GM18520 (cell line): ENCODE measurements around the gene XYLT1.

Experiments
- ATAC-seq: cut with Tn5 transposase; IDR thresholded peaks from one replicate; pipeline ENCODE4 v1.9.1; 2021; ENCODE audit not compliant: unreplicated experiment

Gene XYLT1

DNA sequence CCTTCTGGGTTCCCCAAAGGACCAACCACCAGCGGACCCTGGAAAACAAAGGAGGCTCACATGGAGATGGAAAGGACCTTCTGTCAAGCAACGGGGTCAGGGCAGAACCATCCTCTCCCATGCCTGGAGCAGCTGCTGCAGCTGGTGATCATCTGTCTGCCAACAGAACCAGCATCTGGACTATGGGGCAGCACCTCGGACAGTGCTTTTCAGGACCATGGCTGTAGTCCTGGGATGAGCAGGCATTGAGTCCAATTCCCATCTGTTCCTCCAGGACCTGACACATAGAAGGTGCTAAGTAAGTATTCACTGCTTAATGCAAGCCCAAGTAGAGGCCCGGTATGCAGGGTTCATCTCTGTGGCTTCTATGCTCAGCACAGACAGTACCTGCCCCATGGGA lies 304.7 kb downstream of the XYLT1 start:
- no peak for ATAC-seq

DNA sequence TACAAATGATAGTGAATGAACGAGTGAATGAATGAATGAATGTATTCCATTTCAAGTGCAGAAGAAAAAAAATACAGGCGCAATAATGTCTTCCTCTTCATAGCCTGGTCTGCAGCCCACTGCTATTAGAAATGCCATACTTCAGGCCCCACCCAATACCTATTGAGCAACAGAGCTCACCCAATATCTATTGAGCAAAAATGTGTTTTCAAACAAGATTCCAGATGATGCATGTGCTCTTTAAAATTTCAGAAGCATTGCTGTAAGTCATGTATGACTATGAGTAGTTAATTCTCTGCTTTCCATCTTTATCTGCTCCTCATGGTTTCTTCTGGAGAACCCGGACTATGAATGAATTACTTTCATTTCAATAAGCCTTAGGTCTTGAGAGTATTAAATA lies 308.2 kb downstream of the XYLT1 start:
- ATAC-seq = no peak

DNA sequence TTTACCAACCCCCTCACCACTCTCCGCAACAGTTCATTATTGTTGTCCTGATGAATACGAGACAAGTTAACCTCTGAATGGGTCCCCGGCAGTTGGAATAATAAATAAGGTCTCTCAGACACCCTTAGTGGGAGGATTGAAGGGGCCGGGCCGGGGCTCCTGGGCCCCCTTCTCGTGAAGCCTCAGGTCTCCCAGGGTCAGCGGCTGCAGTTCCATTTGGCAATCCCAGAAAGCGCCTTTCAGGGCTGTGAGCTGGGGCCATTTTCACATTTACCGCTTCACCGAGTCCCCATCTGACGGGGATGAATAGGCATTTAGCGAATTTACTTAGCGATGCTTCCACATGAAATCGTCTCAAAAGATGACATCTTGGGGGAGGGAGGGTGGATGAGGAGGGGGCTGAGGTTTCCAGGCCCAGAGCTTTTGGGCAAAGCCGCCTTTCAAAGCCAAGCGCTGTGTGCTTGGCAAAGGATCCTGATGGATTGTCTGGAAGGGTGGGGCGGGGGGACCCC lies 309.8 kb downstream of the XYLT1 start:
- ATAC-seq = no peak

DNA sequence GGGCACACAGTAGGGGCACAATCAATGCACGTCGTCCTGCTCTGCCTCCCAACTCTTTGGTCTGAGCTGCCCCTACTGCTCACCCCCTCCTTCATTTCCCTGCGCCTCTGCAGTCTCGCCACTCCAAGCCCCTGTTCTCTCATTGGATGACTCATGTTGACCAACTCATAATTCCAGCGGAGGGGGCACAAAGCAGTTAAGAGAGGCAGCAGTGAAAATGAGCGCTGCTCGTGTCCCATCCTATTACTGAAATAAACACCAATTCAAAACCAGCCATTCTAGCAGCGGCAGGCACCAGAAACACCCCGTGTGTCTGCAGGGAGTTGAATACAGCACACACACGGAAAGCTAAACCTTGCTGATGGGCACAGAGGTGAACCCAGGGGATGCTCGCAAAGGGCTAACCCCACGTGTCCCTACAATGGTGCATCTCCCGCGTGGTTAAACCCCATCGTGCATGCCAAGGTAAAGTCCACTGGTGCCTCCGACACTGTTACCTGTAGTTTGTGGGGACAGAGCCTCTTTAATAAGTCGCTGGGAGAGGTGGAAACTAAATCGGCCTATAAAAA lies 310.4 kb downstream of the XYLT1 start:
- no peak for ATAC-seq

- ATAC-seq = no peak
Observed at GRCh38 chr16:17159617-17160016, 311.1 kb downstream of the XYLT1 start.

- no peak for ATAC-seq
Observed at GRCh38 chr16:17155936-17156335, 314.8 kb downstream of the XYLT1 start.

- ATAC-seq = no peak
Observed at GRCh38 chr16:17155485-17155884, 315.3 kb downstream of the XYLT1 start.

GRCh38 chr16:17154981-17155380 lies 315.8 kb downstream of the XYLT1 start:
- no peak for ATAC-seq

GRCh38 chr16:17152311-17152710 lies 318.4 kb downstream of the XYLT1 start:
- ATAC-seq = no peak

DNA sequence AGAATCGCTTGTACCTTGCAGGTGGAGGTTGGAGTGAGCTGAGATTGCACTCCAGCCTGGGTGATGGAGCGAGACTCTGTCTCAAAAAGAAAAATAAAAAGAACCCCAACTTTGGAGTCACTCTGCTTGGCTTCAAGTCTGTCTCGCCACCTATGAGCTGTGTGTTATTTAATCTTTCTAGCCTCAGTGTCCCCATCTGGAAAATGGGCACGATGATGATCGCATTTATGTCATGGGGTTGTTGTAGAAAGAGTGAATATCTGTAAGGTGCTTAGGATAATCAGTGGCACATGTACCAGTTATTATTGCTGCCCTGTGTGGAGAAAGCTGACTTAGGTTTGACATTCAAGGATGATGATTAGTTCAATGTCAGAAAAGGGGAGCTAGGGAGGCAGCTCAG lies 319.4 kb downstream of the XYLT1 start:
- ATAC-seq = no peak

DNA sequence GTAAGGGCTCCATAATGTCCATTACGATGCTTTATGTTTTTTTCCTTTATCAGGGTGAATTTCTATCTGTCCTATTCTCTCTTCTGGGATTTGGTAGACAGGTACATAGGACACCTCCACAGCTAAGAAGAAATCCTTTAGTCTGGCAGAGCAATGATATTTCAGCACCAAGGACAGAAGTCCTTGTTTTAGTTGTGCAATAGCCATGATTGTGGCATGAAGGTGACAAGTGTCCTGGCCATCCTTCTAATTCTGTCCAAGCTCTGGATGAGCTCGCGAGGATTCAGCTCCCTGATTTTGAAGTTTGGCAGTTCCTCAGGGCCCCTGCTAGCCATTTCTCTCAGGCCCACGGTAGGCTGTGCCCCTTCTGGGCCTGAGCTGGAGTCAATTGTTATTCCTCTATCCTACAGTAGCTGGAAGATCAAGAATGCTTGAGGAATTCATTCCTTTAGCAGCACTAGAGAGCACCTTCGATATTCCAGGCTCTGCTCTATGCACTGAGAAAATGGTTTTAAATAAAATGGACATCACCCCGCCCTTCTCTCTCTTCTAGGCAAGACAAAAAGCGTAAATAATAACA lies 320.8 kb downstream of the XYLT1 start:
- ATAC-seq = no peak

DNA sequence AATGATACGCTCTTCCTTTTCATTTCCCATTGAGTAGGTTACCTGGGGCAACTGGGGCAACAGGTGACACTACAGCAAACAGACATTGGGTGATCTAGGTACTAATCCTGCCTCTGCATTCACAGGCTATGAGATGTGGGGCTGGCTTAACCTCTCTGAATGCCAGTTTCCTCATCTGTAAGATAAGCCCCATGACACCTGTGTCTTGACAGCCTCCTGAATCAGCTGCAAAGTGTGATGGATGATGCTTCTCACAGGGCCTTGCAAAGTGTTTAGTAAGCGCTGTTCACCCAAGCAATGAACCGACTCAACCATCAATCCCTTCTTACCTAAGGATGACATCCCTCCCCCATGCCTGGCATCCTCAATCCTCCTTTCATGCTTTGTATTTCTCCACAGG lies 322.8 kb downstream of the XYLT1 start:
- no peak for ATAC-seq

GRCh38 chr16:17145029-17145428 lies 325.7 kb downstream of the XYLT1 start:
- ATAC-seq = no peak

GRCh38 chr16:17144431-17144830 lies 326.3 kb downstream of the XYLT1 start:
- ATAC-seq = no peak

- no peak for ATAC-seq
Observed at GRCh38 chr16:17143546-17144419, 327.0 kb downstream of the XYLT1 start.

DNA sequence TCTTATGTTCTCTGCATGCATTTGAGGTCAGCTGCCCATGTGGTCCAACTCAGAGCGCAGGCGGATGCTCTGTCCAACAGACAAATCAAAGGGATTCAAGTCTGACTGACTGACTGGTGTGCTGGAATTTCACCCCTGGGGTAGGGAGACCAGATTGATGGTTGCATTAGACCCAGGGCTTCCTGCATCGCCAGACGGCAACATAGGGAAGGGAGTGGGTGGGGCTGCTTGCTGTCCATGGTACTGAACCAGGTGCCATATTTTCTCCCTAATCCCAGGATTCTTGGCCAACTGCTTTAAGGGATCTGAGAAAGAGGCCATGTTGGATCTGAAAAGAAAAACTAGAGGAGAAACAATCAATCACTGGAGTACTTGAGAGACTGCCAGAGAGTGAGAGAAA lies 332.0 kb downstream of the XYLT1 start:
- no peak for ATAC-seq

- no peak for ATAC-seq
Observed at GRCh38 chr16:17135439-17135838, 335.3 kb downstream of the XYLT1 start.

- ATAC-seq = peak; percentile 87
Observed at GRCh38 chr16:17134586-17134985, 336.2 kb downstream of the XYLT1 start.

GRCh38 chr16:17133851-17134250 lies 336.9 kb downstream of the XYLT1 start:
- no peak for ATAC-seq

- no peak for ATAC-seq
Observed at GRCh38 chr16:17131351-17131750, 339.4 kb downstream of the XYLT1 start.

- no peak for ATAC-seq
Observed at GRCh38 chr16:17130733-17131132, 340.0 kb downstream of the XYLT1 start.

DNA sequence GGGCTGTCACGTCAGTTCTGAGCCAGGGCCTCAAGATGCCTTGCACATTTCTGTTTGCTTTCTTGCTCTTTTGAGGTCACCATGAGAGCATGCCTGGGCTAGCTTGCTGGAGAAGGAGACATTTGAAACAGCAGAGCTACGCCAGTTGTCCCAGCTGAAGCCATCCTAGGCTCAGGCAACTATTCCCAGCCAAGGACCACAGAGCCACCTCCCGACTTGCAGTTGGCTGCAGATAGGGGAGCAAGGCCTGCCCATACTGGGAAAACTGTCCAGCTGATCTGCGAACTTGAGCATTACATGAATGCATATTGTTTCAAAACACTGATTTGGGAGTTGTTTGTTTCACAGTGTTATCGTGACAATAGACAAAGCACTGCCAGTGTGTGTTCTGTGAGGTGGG lies 340.8 kb downstream of the XYLT1 start:
- ATAC-seq = no peak
